ENCODE data around the gene NTM.

NTM gene

GRCh38 chr11:132072044-132072857, 701.8 kb downstream of the NTM start:
- no peak for DNase-seq

GRCh38 chr11:132072858-132073211, 702.4 kb downstream of the NTM start:
- no peak for DNase-seq

GRCh38 chr11:132073787-132074186, 703.4 kb downstream of the NTM start:
- no peak for DNase-seq

DNA sequence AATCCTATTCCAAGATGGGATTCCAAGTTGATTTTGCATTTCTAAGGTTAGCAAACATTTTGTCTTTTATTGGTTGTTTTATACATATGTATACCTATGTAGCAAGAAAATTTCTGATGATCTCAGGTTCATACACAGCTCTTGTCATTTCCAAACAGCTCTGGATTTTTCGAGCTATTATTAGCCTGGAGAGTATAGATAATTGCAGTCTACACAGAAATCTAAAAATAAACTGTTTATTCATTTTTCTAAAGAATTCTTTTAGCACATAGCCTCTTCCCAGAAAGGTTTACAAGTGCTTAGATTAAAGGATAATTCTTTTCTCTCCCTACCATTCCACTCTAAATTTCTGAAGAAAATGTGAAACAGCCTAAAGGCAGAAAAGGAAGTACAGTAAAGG, 705.0 kb downstream of the NTM start:
- no peak for DNase-seq

DNA sequence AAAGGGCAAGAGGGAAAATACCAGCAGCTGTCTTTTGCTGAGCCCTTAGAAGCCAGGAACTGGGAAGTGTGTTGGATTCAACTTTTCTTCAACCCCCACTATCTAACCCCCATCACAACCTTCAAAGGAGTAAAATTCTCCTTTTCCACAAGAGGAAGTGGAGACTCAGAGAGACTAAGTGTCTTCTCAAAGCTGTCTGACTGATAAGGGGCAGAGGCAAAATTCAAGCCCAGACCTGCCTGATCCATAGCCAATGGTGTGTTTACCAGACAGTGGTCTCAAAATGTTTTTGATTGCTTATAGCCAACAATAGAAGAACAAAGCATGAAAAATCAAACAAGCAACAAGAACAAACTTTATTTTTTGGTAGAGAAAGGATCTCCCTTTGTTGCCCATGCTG, 707.0 kb downstream of the NTM start:
- no peak for DNase-seq

DNA sequence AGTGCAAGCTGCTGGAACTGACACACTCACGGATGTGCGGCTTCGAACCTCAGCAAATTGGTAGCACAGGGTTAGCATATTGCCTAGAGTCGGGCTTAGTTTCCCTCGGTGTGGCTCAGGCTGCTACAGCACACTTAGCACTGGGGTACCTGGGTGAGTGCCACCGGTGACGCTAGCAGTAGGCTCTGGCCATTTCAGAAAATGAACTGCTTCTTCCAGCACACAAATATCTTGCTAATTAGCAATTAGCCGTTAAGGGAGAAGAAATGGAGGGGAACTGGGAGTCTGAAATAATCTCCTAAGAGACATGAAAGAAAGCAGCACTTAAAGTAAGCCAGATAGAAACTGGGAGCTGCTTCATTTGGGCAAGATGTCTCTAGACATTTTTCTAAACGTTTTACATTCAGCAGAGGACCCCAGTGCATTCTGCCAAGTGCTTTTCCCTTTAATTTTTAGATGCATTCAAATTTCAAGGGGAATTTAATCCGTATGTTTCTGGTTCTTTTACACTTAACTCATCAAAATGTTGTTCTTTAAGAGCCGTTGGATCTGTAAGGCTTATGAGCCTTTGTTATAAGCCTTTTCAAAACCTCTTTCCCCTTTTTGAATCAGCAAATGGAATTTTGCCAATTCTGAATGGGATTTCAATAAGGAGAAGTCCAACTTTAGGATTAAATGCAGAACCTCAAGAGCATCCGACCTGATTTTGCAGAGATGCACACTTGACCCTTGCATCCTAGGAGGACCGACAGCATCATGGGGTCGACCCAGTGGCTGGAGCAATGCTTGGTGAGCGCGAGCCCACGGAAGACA, 708.1 kb downstream of the NTM start:
- no peak for DNase-seq

DNA sequence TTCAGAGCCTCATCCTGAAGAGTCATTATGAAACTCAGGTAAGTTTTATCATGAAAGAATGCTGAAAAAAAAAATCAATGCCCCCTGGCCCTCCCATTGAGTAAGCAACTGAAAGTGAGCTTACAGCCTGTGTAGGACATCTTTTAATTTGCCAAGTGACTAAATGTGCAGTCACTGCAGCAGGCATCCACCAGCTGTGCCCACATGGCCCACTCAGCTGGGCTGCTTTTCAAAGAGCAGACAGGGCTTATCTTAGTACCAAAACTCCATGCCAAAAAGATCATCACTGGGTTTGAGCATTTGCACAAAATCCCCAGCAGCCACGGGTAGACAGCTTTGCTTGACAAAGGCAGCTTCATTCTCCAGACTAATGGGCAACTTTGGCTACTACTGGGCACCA, 709.7 kb downstream of the NTM start:
- no peak for DNase-seq

GRCh38 chr11:132082566-132082965, 712.2 kb downstream of the NTM start:
- no peak for DNase-seq

GRCh38 chr11:132084433-132084832, 714.0 kb downstream of the NTM start:
- no peak for DNase-seq

GRCh38 chr11:132087148-132087547, 716.7 kb downstream of the NTM start:
- no peak for DNase-seq

DNA sequence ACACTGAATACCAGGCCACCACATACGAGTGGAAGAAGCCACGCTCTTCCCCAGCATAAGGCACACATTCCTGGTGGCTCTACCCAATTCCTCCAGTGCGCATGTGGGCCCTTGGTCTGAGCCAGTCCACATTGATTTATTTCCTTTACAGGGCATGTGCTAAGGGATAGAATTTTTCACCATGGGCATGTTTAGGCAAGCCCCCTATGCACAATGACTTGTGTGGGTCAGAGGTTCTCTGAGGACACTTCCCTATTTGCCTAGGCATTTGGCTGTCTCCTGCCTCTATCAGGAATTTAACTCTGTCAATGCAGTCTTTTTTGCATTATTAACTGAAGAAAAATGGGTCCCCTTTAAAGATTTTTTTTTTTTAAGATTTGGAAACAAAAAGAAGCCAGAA, 718.1 kb downstream of the NTM start:
- no peak for DNase-seq

- DNase-seq = no peak
Observed at GRCh38 chr11:132093536-132094259, 723.3 kb downstream of the NTM start.

- no peak for DNase-seq
Observed at GRCh38 chr11:132094598-132094997, 724.2 kb downstream of the NTM start.

GRCh38 chr11:132095230-132096131, 725.1 kb downstream of the NTM start:
- no peak for DNase-seq

- no peak for DNase-seq
Observed at GRCh38 chr11:132096132-132096825, 725.9 kb downstream of the NTM start.

GRCh38 chr11:132099692-132100091, 729.3 kb downstream of the NTM start:
- DNase-seq = no peak

GRCh38 chr11:132100583-132100982, 730.2 kb downstream of the NTM start:
- no peak for DNase-seq

- no peak for DNase-seq
Observed at GRCh38 chr11:132101881-132102280, 731.5 kb downstream of the NTM start.

DNA sequence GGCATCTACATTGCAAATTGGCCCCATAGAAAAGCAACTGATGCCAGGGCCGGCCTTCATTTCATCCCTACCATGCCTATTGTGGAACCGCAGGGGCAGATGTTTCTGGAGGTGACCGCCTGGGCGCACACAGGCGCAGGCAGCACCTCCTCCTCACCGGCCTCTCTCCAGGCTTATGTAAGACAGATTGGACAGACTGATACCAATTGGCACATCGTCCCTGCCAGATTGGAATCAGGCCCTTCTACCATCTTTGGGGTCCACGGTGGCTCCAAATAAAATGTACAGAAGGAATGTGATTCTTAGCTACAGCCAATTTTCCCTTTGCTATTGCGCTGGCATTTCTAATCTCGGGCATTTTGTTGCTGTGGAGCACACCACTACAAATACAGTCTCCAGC, 732.6 kb downstream of the NTM start:
- DNase-seq = no peak

DNA sequence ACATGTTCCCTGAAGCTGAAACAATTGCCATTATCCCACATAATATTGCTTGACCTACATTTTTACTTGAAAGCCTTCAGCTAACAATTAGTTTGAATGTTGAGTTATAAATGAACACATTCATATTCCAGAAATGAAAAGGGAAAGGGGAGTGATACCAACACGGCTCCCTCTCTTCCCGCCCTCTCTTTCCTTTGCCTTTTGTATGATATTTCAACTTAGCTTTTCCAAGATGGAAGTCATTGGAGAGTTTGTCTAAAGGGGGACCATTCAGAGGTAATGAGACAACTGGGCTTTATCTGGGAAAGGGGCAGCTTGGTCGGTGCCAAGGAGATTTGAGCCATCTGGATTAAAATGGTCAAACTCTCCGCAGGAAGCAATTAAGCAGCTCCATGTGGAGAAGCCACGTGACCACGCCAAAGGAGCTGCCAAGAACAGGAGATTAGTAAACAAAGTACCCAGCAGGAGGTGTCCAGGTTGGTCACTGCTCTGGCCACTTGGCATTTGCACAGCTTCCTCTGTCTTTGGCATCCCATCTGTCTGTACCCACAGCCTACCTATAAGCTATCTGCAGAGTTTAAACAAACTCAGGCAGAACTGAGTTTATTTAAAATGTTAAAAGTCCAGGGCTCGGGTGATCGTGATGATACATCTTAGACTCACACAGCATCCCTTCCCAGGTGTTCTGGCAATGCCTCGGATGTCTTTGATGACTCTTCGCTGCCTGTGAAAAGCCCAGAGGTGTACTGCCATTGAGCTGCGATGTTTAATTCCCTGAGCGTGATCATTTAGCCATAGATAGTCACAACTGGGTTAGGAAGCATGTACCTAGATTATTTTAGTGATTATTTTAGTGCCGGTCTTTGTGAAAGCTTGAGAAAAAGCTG, 735.9 kb downstream of the NTM start:
- peak; percentile 79 for DNase-seq

- no peak for DNase-seq
Observed at GRCh38 chr11:132111316-132111715, 740.9 kb downstream of the NTM start.

All from NCI-H1092 (cell line).